Nephron progenitor cell (in vitro differentiated cells): ENCODE measurements around the gene ARSB.
"Not testable (repeated sequence)": the region's sequence is repeated elsewhere in the genome, so short reads cannot be mapped to it uniquely, and the experiment has no call there.

Source experiments
- DNase-seq: peaks from one replicate; pipeline ENCODE4 v3.0.0; 2021
- H3K27ac Mint-ChIP-seq: 2 replicates; pipeline ENCODE4 v1.8.0; 2021; ENCODE audit warnings: mild to moderate bottlenecking, moderate library complexity, mixed read lengths
- H3K27me3 Mint-ChIP-seq: 2 replicates; pipeline ENCODE4 v1.8.0; 2021; ENCODE audit warnings: mild to moderate bottlenecking, low read depth, mixed read lengths; ENCODE audit not compliant: poor library complexity
- H3K36me3 Mint-ChIP-seq: 2 replicates; pipeline ENCODE4 v1.8.0; 2021; ENCODE audit warnings: low read depth, mixed read lengths
- H3K4me1 Mint-ChIP-seq: 2 replicates; pipeline ENCODE4 v1.8.0; 2021; ENCODE audit warnings: mixed read lengths
- H3K4me3 Mint-ChIP-seq: 2 replicates; pipeline ENCODE4 v1.8.0; 2021; ENCODE audit warnings: mild to moderate bottlenecking, moderate library complexity, mixed read lengths
- H3K9me3 Mint-ChIP-seq: 2 replicates; pipeline ENCODE4 v1.8.0; 2021; ENCODE audit warnings: mild to moderate bottlenecking, moderate library complexity, mixed read lengths
- CTCF ChIP-seq: fragments of 200-600 bp; sonication (generic); IDR thresholded peaks from 2 replicates; pipeline ENCODE4 v1.5.0; 2021; ENCODE audit warnings: antibody characterized with exemption

The ARSB gene

GRCh38 chr5:78768781-78769380 lies 216.2 kb downstream of the ARSB start:
- H3K4me3 Mint-ChIP-seq, result no peak overlapping the region
- peaks cover 11% of the 10 kb centered on the region for H3K9me3 Mint-ChIP-seq
- H3K27me3 Mint-ChIP-seq, result peaks cover 5% of the 10 kb centered on the region
- no peak overlapping the region for H3K27ac Mint-ChIP-seq
- peaks cover 14% of the 10 kb centered on the region for H3K36me3 Mint-ChIP-seq
- no peak for TF ChIP-seq CTCF
- no peak for DNase-seq
- peaks cover 24% of the 10 kb centered on the region for H3K4me1 Mint-ChIP-seq

GRCh38 chr5:78766412-78766762 lies 218.7 kb downstream of the ARSB start:
- Mint-ChIP-seq H3K36me3 (peaks cover 8% of the 10 kb centered on the region), H3K27me3 (peaks cover 8% of the 10 kb centered on the region), H3K4me3 (no peak overlapping the region), H3K9me3 (peaks cover 6% of the 10 kb centered on the region), H3K4me1 (peaks cover 12% of the 10 kb centered on the region), H3K27ac (no peak overlapping the region)
- no peak for DNase-seq
- no peak for TF ChIP-seq CTCF

GRCh38 chr5:78765756-78766411 lies 219.2 kb downstream of the ARSB start:
- Mint-ChIP-seq H3K27ac (no peak overlapping the region), H3K27me3 (peaks cover 8% of the 10 kb centered on the region), H3K4me1 (peaks cover 11% of the 10 kb centered on the region), H3K9me3 (peaks cover 6% of the 10 kb centered on the region), H3K36me3 (peaks cover 8% of the 10 kb centered on the region), H3K4me3 (no peak overlapping the region)
- no peak for TF ChIP-seq CTCF
- no peak for DNase-seq

- Mint-ChIP-seq H3K9me3 (peaks cover 6% of the 10 kb centered on the region), H3K4me1 (peaks cover 11% of the 10 kb centered on the region), H3K36me3 (peaks cover 8% of the 10 kb centered on the region), H3K27ac (no peak overlapping the region), H3K27me3 (peaks cover 8% of the 10 kb centered on the region), H3K4me3 (no peak overlapping the region)
- DNase-seq, result no peak
- no peak for TF ChIP-seq CTCF
Measured at GRCh38 chr5:78765116-78765515, 220.0 kb downstream of the ARSB start.

- TF ChIP-seq CTCF, result no peak
- H3K27ac Mint-ChIP-seq, result no peak overlapping the region
- DNase-seq, result no peak
- H3K9me3 Mint-ChIP-seq, result peaks cover 6% of the 10 kb centered on the region
- H3K4me1 Mint-ChIP-seq, result peaks cover 11% of the 10 kb centered on the region
- H3K27me3 Mint-ChIP-seq, result peaks cover 8% of the 10 kb centered on the region
- H3K4me3 Mint-ChIP-seq, result no peak overlapping the region
- peaks cover 8% of the 10 kb centered on the region for H3K36me3 Mint-ChIP-seq
Measured at GRCh38 chr5:78763659-78764189, 221.4 kb downstream of the ARSB start.

- not testable (repeated sequence) for H3K4me3 Mint-ChIP-seq, DNase-seq
Measured at GRCh38 chr5:78762743-78763142, 222.4 kb downstream of the ARSB start.

More at GRCh38 chr5:78762743-78763142, 222.4 kb downstream of the ARSB start:
- not testable (repeated sequence) for H3K27ac Mint-ChIP-seq, H3K27me3 Mint-ChIP-seq, H3K36me3 Mint-ChIP-seq, H3K9me3 Mint-ChIP-seq, H3K4me1 Mint-ChIP-seq
